ENCODE results near the gene C20orf141. TPM values are rescaled to one million over a fixed set of nuclear protein-coding genes. Genes with fewer than 3 reads are reported as not detected.

The C20orf141 gene
- total and polyA plus RNA-seq, 11 donors, result not detected

DNA sequence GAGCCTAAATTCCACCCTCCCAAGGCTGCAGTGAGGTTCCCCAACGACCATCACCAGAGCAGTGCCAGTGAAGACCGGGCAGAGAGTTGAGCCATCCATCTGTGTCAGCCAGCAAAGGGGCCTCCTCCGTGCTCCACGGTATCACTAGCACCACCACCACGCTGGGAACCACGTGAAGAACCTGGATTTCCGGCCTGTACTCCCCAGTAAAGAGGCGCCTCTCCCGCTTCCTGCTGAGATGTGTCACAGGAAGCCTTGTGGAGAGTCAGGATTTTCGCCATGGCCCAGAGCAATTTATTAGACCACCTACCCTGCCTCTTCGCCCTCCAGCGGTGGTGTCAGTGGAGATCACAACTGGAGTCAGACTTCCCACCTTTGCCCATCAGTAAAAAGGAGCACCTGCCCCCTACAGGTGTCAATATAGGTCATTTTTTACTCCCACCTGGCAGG is 43.1 kb upstream of the C20orf141 start:
- TF ChIP-seq, protein P1, sequence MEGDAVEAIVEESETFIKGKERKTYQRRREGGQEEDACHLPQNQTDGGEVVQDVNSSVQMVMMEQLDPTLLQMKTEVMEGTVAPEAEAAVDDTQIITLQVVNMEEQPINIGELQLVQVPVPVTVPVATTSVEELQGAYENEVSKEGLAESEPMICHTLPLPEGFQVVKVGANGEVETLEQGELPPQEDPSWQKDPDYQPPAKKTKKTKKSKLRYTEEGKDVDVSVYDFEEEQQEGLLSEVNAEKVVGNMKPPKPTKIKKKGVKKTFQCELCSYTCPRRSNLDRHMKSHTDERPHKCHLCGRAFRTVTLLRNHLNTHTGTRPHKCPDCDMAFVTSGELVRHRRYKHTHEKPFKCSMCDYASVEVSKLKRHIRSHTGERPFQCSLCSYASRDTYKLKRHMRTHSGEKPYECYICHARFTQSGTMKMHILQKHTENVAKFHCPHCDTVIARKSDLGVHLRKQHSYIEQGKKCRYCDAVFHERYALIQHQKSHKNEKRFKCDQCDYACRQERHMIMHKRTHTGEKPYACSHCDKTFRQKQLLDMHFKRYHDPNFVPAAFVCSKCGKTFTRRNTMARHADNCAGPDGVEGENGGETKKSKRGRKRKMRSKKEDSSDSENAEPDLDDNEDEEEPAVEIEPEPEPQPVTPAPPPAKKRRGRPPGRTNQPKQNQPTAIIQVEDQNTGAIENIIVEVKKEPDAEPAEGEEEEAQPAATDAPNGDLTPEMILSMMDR (IDR thresholded peaks at IDR 0.05), result no peak
- no peak for TF ChIP-seq POLR2A (IDR thresholded peaks at IDR 0.05)
- DNase-seq (no peak), ATAC-seq (peak in 2 of 4 donors; percentile 27 to 36)
- Histone ChIP-seq H3K4me1 (peaks cover 0 to 9% (median 2%) of the 10 kb centered on the region in 12 donors), H3K36me3 (no peaks in the 10 kb centered on the region), H3K9me3 (peaks cover 0 to 12% (median 2%) of the 10 kb centered on the region in 12 donors), H3K27ac (no peak overlapping the region), H3K27me3 (peaks cover 0 to 28% (median 0%) of the 10 kb centered on the region in 9 donors), H3K4me3 (no peak overlapping the region)
- 29 to 40% (median 34%) methylated on average over 12 of the region's 12 CpGs for WGBS, 4 donors
- intact Hi-C loops (cut with DNase I), result no loop called here

DNA sequence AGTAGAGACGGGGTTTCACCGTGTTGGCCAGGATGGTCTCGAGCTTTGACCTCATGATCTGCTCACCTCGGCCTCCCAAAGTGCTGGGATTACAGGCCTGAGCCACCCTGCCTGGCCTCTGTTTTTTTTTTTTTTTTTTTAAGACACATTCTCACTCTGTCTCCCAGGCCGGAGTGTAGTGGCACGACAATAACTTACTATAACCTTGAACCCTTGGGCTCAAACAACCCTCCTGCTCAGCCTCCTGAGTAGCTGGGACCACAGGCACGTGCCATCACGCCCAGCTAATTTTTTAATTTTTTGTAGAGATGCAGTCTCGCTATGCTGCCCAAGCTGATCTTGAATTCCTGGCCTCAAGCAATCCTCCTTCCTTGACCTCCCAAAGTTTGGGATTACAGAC is 41.0 kb upstream of the C20orf141 start:
- Histone ChIP-seq H3K27me3 (peaks cover 0 to 18% (median 0%) of the 10 kb centered on the region in 9 donors), H3K36me3 (no peaks in the 10 kb centered on the region), H3K4me1 (no peaks in the 10 kb centered on the region), H3K27ac (no peak overlapping the region), H3K9me3 (peaks cover 0 to 12% (median 2%) of the 10 kb centered on the region in 12 donors), H3K4me3 (no peak overlapping the region)
- no peak for TF ChIP-seq POLR2A (IDR thresholded peaks at IDR 0.05)
- TF ChIP-seq, protein P1 (IDR thresholded peaks at IDR 0.05), result no peak
- ATAC-seq (no peak), DNase-seq (no peak)
- WGBS, 4 donors, result 79 to 93% (median 90%) methylated on average over 9 of the region's 9 CpGs
- intact Hi-C loops (cut with DNase I), result no loop called here

DNA sequence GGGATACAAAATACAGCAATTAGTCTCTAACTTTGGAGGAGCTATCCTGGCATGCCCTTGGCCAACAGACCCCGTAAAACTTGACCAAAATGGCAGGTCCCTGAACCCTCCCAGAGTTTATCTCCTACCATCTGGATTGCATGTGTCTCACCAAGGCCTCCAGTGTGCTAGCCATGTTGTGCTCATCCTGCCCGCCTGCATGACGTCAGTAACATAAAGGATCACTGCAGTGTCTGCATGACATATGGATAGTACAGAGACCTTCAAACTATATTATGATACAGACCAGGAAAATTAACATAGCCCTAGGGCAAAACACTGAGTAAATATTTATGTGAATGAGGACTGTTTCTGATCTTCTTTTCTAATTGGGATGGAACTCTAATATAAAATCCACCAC is 39.6 kb upstream of the C20orf141 start:
- ATAC-seq (no peak), DNase-seq (no peak)
- intact Hi-C loops (cut with DNase I), result no loop called here

DNA sequence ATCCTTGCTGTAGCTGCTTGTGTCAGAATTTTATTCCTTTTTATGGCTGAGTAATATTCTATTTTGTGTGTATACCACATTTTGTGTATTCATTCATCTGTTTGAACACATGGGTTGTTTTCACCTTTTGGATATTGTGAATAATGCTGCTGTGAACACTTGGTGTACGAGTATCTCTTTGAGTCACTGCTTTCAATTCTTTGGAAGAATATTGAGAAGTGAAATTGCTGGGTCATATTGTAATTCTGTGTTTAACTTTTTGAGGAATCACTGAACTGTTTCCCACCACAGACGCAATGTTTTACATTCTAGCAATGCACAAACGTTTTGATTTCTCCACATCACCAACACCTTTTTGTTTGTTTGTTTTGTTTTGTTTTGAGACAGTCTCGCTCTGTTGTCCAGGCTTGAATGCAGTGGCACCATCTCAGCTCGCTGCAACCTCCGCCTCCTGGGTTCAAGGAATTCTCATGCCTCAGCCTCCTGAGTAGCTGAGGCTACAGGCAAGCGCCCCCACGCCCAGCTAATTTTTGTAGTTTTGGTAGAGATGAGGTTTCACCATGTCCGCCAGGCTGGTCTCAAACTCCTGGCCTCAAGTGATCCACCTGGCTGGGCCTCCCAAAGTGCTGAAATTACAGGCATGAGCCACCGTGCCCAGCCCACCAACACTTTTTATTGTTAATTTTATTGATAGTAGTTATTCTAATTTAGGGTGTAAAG is 36.0 kb upstream of the C20orf141 start:
- intact Hi-C loops (cut with DNase I), result no loop called here
- Histone ChIP-seq H3K27me3 (peaks cover 0 to 29% (median 0%) of the 10 kb centered on the region in 9 donors), H3K27ac (no peak overlapping the region), H3K36me3 (no peaks in the 10 kb centered on the region), H3K4me3 (no peak overlapping the region), H3K4me1 (no peaks in the 10 kb centered on the region), H3K9me3 (peaks cover 0 to 12% (median 2%) of the 10 kb centered on the region in 12 donors)
- no peak for ATAC-seq
- 79 to 87% (median 84%) methylated on average over 10 of the region's 10 CpGs for WGBS, 4 donors
- DNase-seq, result no peak
- TF ChIP-seq POLR2A (IDR thresholded peaks at IDR 0.05), result no peak
- TF ChIP-seq, protein P1 (IDR thresholded peaks at IDR 0.05), result no peak

More for the DNA sequence above, 39.6 kb upstream of the C20orf141 start:
- peaks cover 0 to 12% (median 2%) of the 10 kb centered on the region in 12 donors for H3K9me3 ChIP-seq
- no peak overlapping the region for H3K27ac ChIP-seq
- TF ChIP-seq, protein P1 (IDR thresholded peaks at IDR 0.05), result no peak
- TF ChIP-seq POLR2A (IDR thresholded peaks at IDR 0.05), result no peak
- no peaks in the 10 kb centered on the region for H3K36me3 ChIP-seq
- 81 to 89% (median 86%) methylated on average over 3 of the region's 3 CpGs for WGBS, 4 donors
- H3K4me3 ChIP-seq, result no peak overlapping the region
- H3K27me3 ChIP-seq, result peaks cover 0 to 16% (median 0%) of the 10 kb centered on the region in 9 donors
- H3K4me1 ChIP-seq, result no peaks in the 10 kb centered on the region

All from heart left ventricle (tissue), 16 donors.